Uterus (tissue), 4 donors: ENCODE measurements around the gene MT1F. TPM values are rescaled to one million over a fixed set of nuclear protein-coding genes. Genes with fewer than 3 reads are reported as not detected.
A peak's percentile ranks its signal among the peaks of the same experiment; 100 is the strongest.

Experiments
- DNase-seq, 2 donors: peaks; one replicate each; pipeline ENCODE4 v3.0.0-alpha.2; 2019 to 2020
- H3K27ac ChIP-seq, 2 donors: fragments of 200-600 bp; sonication (generic); 1 replicate in 1 of 2; 2 replicates in 1 of 2; pipeline ENCODE4 v1.5.1; 2016 to 2018
- H3K27me3 ChIP-seq, 2 donors: fragments of 200-600 bp; sonication (generic); one replicate each; pipeline ENCODE4 v1.5.1; 2018 to 2019; ENCODE audit warnings: control low read depth in 1 of 2
- H3K36me3 ChIP-seq, 2 donors: fragments of 200-600 bp; sonication (generic); one replicate each; pipeline ENCODE4 v1.5.1; 2019; ENCODE audit warnings: control low read depth in 1 of 2
- H3K4me1 ChIP-seq, 2 donors: fragments of 200-600 bp; sonication (generic); one replicate each; pipeline ENCODE4 v1.5.1; 2018 to 2019; ENCODE audit warnings: control low read depth in 1 of 2
- H3K4me3 ChIP-seq, 2 donors: fragments of 200-600 bp; sonication (generic); 1 replicate in 1 of 2; 2 replicates in 1 of 2; pipeline ENCODE4 v1.5.1; 2018 to 2019; ENCODE audit warnings: mild to moderate bottlenecking in 1 of 2
- H3K9me3 ChIP-seq, 2 donors: fragments of 200-600 bp; sonication (generic); one replicate each; pipeline ENCODE4 v1.5.1; 2019; ENCODE audit warnings: control low read depth in 1 of 2
- POLR2A ChIP-seq, 2 donors: fragments of 450-650 bp; IDR thresholded peaks; one replicate each; pipeline ENCODE4 v1.6.1; 2016; ENCODE audit warnings: antibody characterized with exemption in 2 of 2, mild to moderate bottlenecking in 1 of 2, moderate library complexity in 1 of 2
- intact Hi-C: fragments of 100-400 bp; cut with DNase I; formaldehyde crosslinking; loops from one replicate; pipeline ENCODE4 v1.15.1; 2023; ENCODE audit warnings: low total_unique reads
- total RNA-seq, 4 donors: library from RNA; depleted of rRNA in 3 of 4; stranded (reverse); fragments of >200 nt in 3 of 4; gene quantifications; one replicate each; pipeline versions ENCODE4 v1.1.0 to v1.2.4, GENCODE V29; 2014 to 2023
- TF ChIP-seq, protein P1 (sequence below), 4 experiments: fragments of 200-600 bp in 2 of 4; fragments of 450-650 bp in 2 of 4; sonication (generic) in 2 of 4; IDR thresholded peaks; one replicate each; pipeline ENCODE4 v1.5.1; 2016 to 2019; ENCODE audit warnings: antibody characterized with exemption in 4 of 4, mild to moderate bottlenecking in 2 of 4, moderate library complexity in 1 of 4
- donor health status: DM: yes; HTN: yes; CAD: no.

The MT1F gene
- total RNA-seq, 4 donors from 2014 or later, result 2.1 TPM; not detected in 3

DNA sequence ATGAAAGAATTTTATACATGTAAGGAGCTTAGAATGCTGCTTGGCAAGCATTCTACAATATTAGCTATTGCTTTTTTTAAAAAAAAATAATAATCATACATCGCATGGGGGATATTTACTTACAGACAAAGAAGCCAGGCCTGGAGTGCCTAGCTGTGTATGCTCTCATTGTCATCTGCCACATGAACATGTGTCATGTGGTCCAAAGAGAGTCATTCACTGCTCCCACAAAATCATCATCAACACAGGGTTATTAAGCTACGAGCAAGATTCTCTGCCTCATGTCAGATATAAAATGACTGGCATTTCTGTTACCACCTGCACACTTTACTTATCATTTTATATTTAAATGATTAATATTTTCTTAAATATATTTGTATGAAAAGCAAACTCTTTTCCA, 34.1 kb upstream of the MT1F start:
- no peaks in the 10 kb centered on the region for H3K27me3 ChIP-seq
- no peaks in the 10 kb centered on the region for H3K36me3 ChIP-seq
- intact Hi-C loops, result no loop called here
- no peak overlapping the region for H3K27ac ChIP-seq
- DNase-seq, result no peak
- H3K4me1 ChIP-seq, result peaks cover 0 to 3% of the 10 kb centered on the region in 2 donors
- TF ChIP-seq, protein P1, sequence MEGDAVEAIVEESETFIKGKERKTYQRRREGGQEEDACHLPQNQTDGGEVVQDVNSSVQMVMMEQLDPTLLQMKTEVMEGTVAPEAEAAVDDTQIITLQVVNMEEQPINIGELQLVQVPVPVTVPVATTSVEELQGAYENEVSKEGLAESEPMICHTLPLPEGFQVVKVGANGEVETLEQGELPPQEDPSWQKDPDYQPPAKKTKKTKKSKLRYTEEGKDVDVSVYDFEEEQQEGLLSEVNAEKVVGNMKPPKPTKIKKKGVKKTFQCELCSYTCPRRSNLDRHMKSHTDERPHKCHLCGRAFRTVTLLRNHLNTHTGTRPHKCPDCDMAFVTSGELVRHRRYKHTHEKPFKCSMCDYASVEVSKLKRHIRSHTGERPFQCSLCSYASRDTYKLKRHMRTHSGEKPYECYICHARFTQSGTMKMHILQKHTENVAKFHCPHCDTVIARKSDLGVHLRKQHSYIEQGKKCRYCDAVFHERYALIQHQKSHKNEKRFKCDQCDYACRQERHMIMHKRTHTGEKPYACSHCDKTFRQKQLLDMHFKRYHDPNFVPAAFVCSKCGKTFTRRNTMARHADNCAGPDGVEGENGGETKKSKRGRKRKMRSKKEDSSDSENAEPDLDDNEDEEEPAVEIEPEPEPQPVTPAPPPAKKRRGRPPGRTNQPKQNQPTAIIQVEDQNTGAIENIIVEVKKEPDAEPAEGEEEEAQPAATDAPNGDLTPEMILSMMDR (IDR thresholded peaks at IDR 0.05), result no peak
- TF ChIP-seq POLR2A (IDR thresholded peaks at IDR 0.05), result no peak
- no peak overlapping the region for H3K4me3 ChIP-seq
- no peaks in the 10 kb centered on the region for H3K9me3 ChIP-seq

GRCh38 chr16:56625140-56625942, 32.4 kb upstream of the MT1F start, which contains the start of gene MT1E:
MT1E (plus strand) TSS chr16:56625781; CDS start chr16:56625852, 71 bp downstream.
- Histone ChIP-seq H3K4me1 (peaks cover 0 to 3% of the 10 kb centered on the region in 2 donors), H3K36me3 (no peaks in the 10 kb centered on the region), H3K9me3 (no peaks in the 10 kb centered on the region), H3K27me3 (no peaks in the 10 kb centered on the region), H3K27ac (peak within 1 kb of the TSS; percentile 85 to 88), H3K4me3 (peak within 1 kb of the TSS; percentile 46 to 54)
- intact Hi-C loops, result no loop called here
- peak; percentile 35 to 66 for TF ChIP-seq POLR2A (IDR thresholded peaks at IDR 0.05)
- TF ChIP-seq, protein P1 (IDR thresholded peaks at IDR 0.05), result no peak
- peak; percentile 63 to 75 for DNase-seq

DNA sequence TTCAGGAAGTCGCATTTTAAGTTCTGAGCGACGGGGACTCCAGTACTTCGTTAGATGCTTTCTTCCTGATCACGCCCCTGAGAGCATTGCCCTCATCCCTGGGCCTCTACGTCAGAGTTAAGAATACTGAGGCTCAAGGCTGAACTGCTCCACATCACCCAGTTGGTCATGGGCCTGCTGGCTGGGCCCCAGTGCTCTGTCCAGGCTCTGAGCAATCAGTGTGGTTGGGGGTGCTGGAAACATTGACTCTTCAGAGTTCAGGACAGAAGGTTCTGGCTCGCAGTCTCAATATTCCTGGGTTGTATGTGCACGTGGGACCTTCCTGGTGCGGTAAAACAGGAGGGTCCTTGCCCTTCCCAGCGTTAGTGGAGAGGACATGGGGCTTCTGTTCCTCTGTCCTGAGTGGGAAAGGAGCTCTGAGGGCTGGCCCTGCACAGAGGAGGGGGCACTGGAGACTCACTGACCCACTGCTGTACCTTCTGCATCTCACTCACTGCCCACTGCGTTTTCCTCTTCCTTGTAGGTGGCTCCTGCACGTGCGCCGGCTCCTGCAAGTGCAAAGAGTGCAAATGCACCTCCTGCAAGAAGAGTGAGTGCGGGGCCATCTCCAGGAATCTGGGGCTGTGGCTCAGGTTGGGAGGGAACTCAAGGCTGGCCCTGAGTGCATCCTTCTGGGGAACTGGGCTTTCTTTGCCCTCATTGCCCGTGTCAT, 31.7 kb upstream of the MT1F start:
- no peak for TF ChIP-seq POLR2A (IDR thresholded peaks at IDR 0.05)
- TF ChIP-seq, protein P1 (IDR thresholded peaks at IDR 0.05), result no peak
- no peaks in the 10 kb centered on the region for H3K36me3 ChIP-seq
- peak overlapping the region; percentile 46 to 54 for H3K4me3 ChIP-seq
- intact Hi-C loops, result no loop called here
- no peaks in the 10 kb centered on the region for H3K27me3 ChIP-seq
- H3K9me3 ChIP-seq, result no peaks in the 10 kb centered on the region
- peaks cover 0 to 3% of the 10 kb centered on the region in 2 donors for H3K4me1 ChIP-seq
- H3K27ac ChIP-seq, result peak overlapping the region; percentile 85 to 88
- DNase-seq, result peak; percentile 72 to 76

DNA sequence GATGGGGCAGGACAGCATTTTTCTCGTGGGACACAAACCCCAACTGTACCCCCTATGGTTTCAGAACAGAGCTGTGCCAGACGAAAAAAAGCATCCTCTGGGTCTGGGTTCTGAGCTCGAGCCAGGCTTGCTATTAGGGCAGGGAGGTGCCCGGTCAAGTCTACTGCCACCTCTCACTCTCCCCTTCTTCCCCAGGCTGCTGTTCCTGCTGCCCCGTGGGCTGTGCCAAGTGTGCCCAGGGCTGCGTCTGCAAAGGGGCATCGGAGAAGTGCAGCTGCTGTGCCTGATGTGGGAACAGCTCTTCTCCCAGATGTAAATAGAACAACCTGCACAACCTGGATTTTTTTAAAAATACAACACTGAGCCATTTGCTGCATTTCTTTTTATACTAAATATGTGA, 31.1 kb upstream of the MT1F start:
- Histone ChIP-seq H3K27me3 (no peaks in the 10 kb centered on the region), H3K36me3 (no peaks in the 10 kb centered on the region), H3K27ac (peak overlapping the region; percentile 85 to 88), H3K4me1 (peaks cover 0 to 3% of the 10 kb centered on the region in 2 donors), H3K9me3 (no peaks in the 10 kb centered on the region), H3K4me3 (peak overlapping the region; percentile 46 to 54)
- intact Hi-C loops, result no loop called here
- TF ChIP-seq POLR2A (IDR thresholded peaks at IDR 0.05), result no peak
- TF ChIP-seq, protein P1 (IDR thresholded peaks at IDR 0.05), result no peak
- no peak for DNase-seq
